ENCODE results near the gene FADS2. TPM values are rescaled to one million over a fixed set of nuclear protein-coding genes. Genes with fewer than 3 reads are reported as not detected.
A peak's percentile ranks its signal among the peaks of the same experiment; 100 is the strongest.

FADS2 gene
- total and polyA plus RNA-seq, 9 of the 15 experiments (the other 6 are each of a cell fraction or from before 2014, with no cell fraction given), result 2.9 to 42.8 (median 16.2) TPM

DNA sequence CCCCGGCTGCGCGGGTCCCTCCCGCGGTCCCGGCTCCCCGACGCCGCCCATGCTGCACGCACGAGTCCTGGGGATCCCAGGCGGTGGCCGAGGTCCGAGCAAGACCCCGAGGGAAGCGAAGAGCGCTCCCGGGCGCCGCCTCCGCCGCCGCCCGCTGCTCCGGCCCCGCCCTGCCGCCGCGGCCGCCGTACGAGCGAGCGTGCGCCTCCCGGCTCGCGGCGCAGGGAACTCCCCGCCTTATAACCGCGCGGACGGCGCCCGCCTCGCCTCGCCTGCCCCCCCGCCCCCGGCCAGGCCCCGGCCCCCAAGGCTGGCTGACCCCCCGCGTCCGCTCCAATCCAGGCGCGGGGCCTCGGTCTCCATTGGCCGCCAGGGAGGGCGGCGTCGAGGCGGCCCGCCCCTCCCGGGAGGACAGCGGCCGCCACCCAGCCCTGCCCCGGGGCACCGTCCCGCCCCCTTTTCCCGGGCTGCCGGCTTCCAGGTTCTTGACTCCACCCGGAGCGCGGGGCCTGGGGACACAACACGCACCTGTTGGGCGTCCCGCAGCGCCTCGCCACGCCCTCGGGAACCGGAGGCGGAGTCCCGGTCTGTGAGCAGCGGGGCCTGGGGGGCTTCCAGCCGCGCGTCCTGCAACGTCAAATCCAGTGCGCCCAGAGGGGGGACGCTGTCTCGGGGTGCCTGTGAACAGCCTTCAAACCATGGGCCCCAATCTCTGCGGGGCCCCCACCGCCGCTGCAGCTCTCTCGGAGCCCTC, 63.4 kb downstream of the FADS2 start, which contains the start of gene FADS3 (continued):
- TF ChIP-seq, protein P1, sequence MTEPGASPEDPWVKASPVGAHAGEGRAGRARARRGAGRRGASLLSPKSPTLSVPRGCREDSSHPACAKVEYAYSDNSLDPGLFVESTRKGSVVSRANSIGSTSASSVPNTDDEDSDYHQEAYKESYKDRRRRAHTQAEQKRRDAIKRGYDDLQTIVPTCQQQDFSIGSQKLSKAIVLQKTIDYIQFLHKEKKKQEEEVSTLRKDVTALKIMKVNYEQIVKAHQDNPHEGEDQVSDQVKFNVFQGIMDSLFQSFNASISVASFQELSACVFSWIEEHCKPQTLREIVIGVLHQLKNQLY (CRISPR knock-in tag; conservative IDR thresholded peaks at IDR 0.05), result no peak
- TF ChIP-seq POLR2G (IDR thresholded peaks at IDR 0.05; ENCODE audit: low read depth, low read length), result peak; percentile 85
- TF ChIP-seq, protein P2, sequence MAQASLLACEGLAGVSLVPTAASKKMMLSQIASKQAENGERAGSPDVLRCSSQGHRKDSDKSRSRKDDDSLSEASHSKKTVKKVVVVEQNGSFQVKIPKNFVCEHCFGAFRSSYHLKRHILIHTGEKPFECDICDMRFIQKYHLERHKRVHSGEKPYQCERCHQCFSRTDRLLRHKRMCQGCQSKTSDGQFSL (CRISPR knock-in tag; IDR thresholded peaks at IDR 0.05), result 0 out of 2 replicates have a peak, but pooled peaks have one; percentile 5
- TF ChIP-seq, protein P2 (tag; IDR thresholded peaks at IDR 0.05), result peak in 1 of 2 experiments; percentile 14; a peak in 1 of 4 replicates
- peak in 1 of 2 experiments; percentile 56; a peak in 2 of 4 replicates for TF ChIP-seq MNT (conservative IDR thresholded peaks at IDR 0.05)
- TF ChIP-seq PCBP1 (IDR thresholded peaks at IDR 0.05; ENCODE audit: low read depth, low read length, poor library complexity, severe bottlenecking), result peak; percentile 68
- TF ChIP-seq ZNF124 (CRISPR knock-in tag; IDR thresholded peaks at IDR 0.05), result no peak
- peak; percentile 61 for TF ChIP-seq RBBP5 (IDR thresholded peaks at IDR 0.05; ENCODE audit: borderline replicate concordance, insufficient read depth, low read length, poor library complexity, severe bottlenecking)
- TF ChIP-seq MGA (IDR thresholded peaks at IDR 0.05), result peak; percentile 50; the same call in 1 of the 2 replicates
- peak; percentile 82; the same call in 1 of the 2 replicates for TF ChIP-seq PHF21A (IDR thresholded peaks at IDR 0.05; ENCODE audit: borderline replicate concordance, low read depth)
- no peak for TF ChIP-seq MAFF (IDR thresholded peaks at IDR 0.05; ENCODE audit: low read length)
